ENCODE data around the gene RXRG. TPM values are rescaled to one million over a fixed set of nuclear protein-coding genes. Genes with fewer than 3 reads are reported as not detected.

The RXRG gene
- total RNA-seq, 4 donors from 2014 or later, result 0.72 to 1.8 (median 1.3) TPM

GRCh38 chr1:165395478-165395877, 49.4 kb downstream of the RXRG start:
- Histone ChIP-seq H3K27me3 (peaks cover 2% of the 10 kb centered on the region), H3K4me3 (no peak overlapping the region), H3K9me3 (no peaks in the 10 kb centered on the region), H3K27ac (no peak overlapping the region), H3K4me1 (peaks cover 18% of the 10 kb centered on the region), H3K36me3 (no peaks in the 10 kb centered on the region)
- TF ChIP-seq POLR2A (IDR thresholded peaks at IDR 0.05) (no peak), CTCF (IDR thresholded peaks at IDR 0.05) (no peak), EP300 (IDR thresholded peaks at IDR 0.05) (no peak), POLR2AphosphoS5 (IDR thresholded peaks at IDR 0.05) (no peak)
- no peak for DNase-seq (ENCODE audit: low spot score in 2 of 2)

GRCh38 chr1:165392634-165393571, 52.0 kb downstream of the RXRG start:
- Histone ChIP-seq H3K4me1 (peaks cover 15% of the 10 kb centered on the region), H3K36me3 (no peaks in the 10 kb centered on the region), H3K27me3 (peaks cover 13% of the 10 kb centered on the region), H3K27ac (peak overlapping the region; percentile 76), H3K4me3 (peak overlapping the region; percentile 29), H3K9me3 (no peaks in the 10 kb centered on the region)
- WGBS, result 15% methylated on average over 19 of the region's 19 CpGs
- TF ChIP-seq POLR2A (IDR thresholded peaks at IDR 0.05), result no peak
- peak in 2 of 3 donors; percentile 8 to 19 for TF ChIP-seq POLR2AphosphoS5 (IDR thresholded peaks at IDR 0.05)
- TF ChIP-seq CTCF (IDR thresholded peaks at IDR 0.05), result peak; percentile 92
- peak; percentile 94 to 95 for DNase-seq (ENCODE audit: low spot score in 2 of 2)

DNA sequence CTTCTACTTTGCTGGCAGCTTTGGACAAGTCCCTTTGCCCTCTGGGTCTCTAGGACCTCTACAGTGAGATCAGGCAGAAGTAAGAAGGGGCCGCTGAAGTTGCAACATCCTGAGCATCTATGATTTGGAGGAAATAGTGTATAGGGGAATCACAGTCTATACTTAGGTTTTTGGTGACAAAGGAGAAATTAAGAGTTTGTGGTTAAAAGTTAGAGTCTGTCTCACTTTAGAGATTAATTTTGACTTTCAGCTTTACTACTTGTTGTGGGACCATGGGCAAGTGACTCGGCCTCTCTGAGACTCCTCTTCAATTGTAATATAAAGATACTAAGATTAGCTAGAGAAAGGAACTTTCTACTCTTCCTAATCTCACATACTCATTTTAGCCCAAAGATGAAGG, 55.3 kb downstream of the RXRG start:
- H3K4me3 ChIP-seq, result no peak overlapping the region
- no peak overlapping the region for H3K27ac ChIP-seq
- peaks cover 22% of the 10 kb centered on the region for H3K4me1 ChIP-seq
- no peak for TF ChIP-seq POLR2A (IDR thresholded peaks at IDR 0.05)
- TF ChIP-seq POLR2AphosphoS5 (IDR thresholded peaks at IDR 0.05), result no peak
- TF ChIP-seq EP300 (IDR thresholded peaks at IDR 0.05), result no peak
- no peak for TF ChIP-seq CTCF (IDR thresholded peaks at IDR 0.05)
- no peaks in the 10 kb centered on the region for H3K36me3 ChIP-seq
- no peak for DNase-seq (ENCODE audit: low spot score in 2 of 2)
- H3K9me3 ChIP-seq, result no peaks in the 10 kb centered on the region
- H3K27me3 ChIP-seq, result peaks cover 13% of the 10 kb centered on the region
- 87% methylated on average over 2 of the region's 2 CpGs for WGBS

DNA sequence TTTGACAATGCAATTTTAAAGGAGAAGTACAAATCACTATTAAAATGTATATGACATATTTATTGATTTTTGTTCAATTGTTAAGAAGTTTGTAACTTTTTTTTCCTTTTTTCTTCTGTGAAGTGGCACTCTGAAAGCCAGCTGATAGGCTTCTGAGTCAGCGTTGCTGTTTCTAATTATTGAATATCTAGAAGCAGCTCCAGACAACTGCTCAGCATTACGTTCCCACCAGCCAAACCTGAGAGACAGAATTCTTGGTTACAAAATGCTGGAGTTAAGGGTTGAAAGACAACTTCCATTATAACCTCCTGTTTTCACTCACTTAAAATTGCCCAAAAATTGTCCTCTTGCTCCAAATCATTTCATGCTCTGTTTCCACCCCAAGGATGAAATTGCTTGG, 57.0 kb downstream of the RXRG start:
- Histone ChIP-seq H3K27me3 (peaks cover 13% of the 10 kb centered on the region), H3K4me3 (no peak overlapping the region), H3K4me1 (peaks cover 27% of the 10 kb centered on the region), H3K27ac (no peak overlapping the region), H3K36me3 (no peaks in the 10 kb centered on the region), H3K9me3 (no peaks in the 10 kb centered on the region)
- TF ChIP-seq POLR2A (IDR thresholded peaks at IDR 0.05) (no peak), CTCF (IDR thresholded peaks at IDR 0.05) (no peak), POLR2AphosphoS5 (IDR thresholded peaks at IDR 0.05) (no peak), EP300 (IDR thresholded peaks at IDR 0.05) (no peak)
- DNase-seq (ENCODE audit: low spot score in 2 of 2), result no peak
- WGBS, result 57% methylated on average over 2 of the region's 2 CpGs

DNA sequence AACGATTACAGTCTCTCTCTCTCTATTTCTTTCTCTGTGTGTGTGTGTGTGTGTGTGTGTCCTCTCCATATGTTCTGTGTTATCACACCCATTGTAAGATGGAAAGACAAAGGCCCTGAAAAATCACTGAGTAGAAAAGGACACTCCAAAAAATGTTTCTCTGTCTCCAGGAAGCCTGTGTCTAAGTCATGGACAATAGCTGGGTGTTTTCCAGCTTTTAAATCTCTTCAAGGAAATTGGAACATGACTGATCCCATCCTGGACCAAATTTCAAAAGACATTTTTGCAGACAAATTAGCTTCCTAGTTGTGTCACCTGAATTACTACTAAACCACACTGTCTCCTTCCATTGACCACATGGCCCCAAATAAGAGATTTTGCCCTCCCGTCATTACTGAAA, 57.4 kb downstream of the RXRG start:
- Histone ChIP-seq H3K27me3 (peaks cover 13% of the 10 kb centered on the region), H3K36me3 (no peaks in the 10 kb centered on the region), H3K4me3 (no peak overlapping the region), H3K4me1 (peaks cover 27% of the 10 kb centered on the region), H3K27ac (no peak overlapping the region), H3K9me3 (no peaks in the 10 kb centered on the region)
- DNase-seq (ENCODE audit: low spot score in 2 of 2), result no peak
- TF ChIP-seq CTCF (IDR thresholded peaks at IDR 0.05) (no peak), POLR2AphosphoS5 (IDR thresholded peaks at IDR 0.05) (no peak), EP300 (IDR thresholded peaks at IDR 0.05) (no peak), POLR2A (IDR thresholded peaks at IDR 0.05) (no peak)
- WGBS, result 66% methylated on average over 2 of the region's 2 CpGs

Measured in suprapubic skin (tissue), 4 donors.